GM19328 (cell line): ENCODE data around the gene YEATS2.
"Not testable (repeated sequence)": the region's sequence is repeated elsewhere in the genome, so short reads cannot be mapped to it uniquely, and the experiment has no call there.

Source experiments
- ATAC-seq: cut with Tn5 transposase; IDR thresholded peaks from one replicate; pipeline ENCODE4 v1.9.1; 2021; ENCODE audit warnings: mild to moderate bottlenecking, moderate library complexity; ENCODE audit not compliant: unreplicated experiment

YEATS2 gene

GRCh38 chr3:183711516-183711915 lies 13.9 kb downstream of the YEATS2 start:
- ATAC-seq: no peak

DNA sequence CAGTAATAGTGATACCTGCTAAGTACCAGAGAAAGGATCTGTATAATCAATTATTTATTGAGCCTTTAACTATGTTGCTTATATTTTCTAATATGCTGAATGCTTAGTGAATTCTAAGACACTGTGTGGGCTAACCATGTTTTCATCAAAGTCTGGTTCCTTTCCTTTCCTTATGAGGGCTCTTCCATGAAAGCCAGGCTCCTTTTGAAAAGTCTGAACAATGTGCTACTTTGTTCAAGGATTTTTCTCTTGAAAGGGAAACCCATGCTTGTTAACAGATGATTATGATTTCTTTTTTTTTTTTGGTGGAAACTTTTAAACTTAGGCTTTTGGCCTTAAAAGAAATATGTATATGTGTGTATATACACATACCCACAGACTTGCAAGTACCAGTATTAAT lies 17.0 kb downstream of the YEATS2 start:
- ATAC-seq: no peak

DNA sequence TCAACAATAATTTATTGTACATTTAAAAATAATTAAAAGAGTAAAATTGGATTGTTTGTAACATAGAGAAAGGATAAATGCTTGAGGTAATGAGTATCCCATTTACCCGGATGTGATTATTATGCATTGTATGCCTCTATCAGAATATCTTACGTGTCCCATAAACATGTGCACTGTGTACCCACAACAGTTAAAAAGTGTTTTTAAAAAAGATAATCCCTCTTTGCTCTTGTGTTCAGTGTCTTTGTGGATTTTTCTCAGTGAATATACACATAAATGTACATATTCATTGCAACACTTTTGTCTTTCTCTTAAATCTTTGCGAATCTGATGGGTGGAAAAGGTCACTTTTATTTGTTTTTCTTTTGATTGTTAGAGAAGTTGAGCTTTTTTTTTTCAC lies 20.4 kb downstream of the YEATS2 start:
- no peak for ATAC-seq

GRCh38 chr3:183725387-183725786 lies 27.8 kb downstream of the YEATS2 start:
- no peak for ATAC-seq

- ATAC-seq: no peak
These were observed 30.6 kb downstream of the YEATS2 start for GRCh38 chr3:183728204-183728603.

GRCh38 chr3:183730361-183730760 lies 32.8 kb downstream of the YEATS2 start:
- no peak for ATAC-seq

GRCh38 chr3:183731611-183732010 lies 34.0 kb downstream of the YEATS2 start:
- ATAC-seq: no peak

GRCh38 chr3:183733553-183733952 lies 36.0 kb downstream of the YEATS2 start:
- no peak for ATAC-seq

- ATAC-seq: no peak
These were observed 37.3 kb downstream of the YEATS2 start for GRCh38 chr3:183734750-183735494.

GRCh38 chr3:183737116-183737515 lies 39.5 kb downstream of the YEATS2 start:
- no peak for ATAC-seq

DNA sequence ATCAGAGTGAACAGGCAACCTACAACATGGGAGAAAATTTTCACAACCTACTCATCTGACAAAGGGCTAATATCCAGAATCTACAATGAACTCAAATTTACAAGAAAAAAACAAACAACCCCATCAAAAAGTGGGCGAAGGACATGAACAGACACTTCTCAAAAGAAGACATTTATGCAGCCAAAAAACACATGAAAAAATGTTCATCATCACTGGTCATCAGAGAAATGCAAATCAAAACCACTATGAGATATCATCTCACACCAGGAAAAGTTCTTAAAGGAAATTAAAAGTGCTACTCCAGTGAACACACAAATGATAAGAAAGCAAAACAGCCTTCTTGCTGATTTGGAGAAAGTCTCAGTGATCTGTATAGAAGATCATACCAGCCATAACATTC lies 42.6 kb downstream of the YEATS2 start:
- ATAC-seq: not testable (repeated sequence)

DNA sequence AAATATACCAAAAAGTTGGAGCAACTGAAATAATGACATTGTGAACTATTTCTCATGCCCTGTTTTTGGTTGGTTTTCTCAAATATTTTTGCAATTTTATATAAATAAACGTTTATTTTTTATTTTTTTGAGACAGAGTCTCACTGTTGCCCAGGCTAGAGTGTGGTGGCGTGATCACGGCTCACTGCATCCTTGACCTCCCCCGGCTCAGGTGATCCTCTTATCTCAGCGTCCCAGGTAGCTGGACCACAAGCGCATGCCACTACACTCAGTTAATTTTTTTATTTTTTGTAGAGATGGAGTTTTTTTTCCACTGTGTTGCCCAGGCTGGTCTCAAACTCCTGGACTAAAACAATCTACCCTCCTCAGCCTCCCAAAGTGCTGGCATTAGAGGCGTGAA lies 45.6 kb downstream of the YEATS2 start:
- ATAC-seq: no peak

DNA sequence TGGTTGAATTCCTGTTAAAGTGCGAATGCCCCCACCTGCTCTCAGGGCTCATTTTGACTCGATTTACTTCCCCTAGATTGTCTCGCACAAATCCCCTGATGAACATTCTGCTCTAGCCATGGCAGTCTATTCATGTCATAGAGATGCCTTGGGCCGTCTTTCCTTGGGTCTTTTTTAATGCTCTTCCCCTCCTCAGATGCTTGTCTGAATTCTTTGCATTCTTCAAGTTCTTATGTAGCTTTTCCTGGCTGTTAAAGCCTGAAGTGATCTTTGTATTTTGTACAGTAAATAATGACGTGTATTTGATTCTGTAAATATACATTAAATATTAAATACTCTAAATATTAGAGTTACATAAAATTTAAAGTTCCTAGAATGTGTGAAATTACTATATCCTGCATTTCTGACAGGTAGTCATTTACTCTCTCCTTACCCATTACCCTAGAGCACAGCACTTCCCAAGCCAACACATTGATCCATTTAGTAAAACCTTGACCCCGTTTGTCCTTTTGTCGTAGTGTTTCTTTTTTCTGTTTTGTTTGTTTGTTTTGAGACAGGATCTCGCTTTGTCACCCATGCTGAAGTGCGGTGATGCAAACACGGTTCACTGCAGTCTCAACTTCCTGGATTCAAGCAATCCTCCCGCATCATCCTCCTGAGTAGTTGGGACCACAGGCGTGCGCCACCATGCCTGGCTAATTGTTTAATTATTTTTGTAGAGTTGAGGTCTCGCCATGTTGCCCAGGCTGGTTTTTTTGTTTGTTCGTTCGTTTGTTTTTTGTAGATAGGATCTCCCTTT lies 47.9 kb downstream of the YEATS2 start:
- ATAC-seq: no peak

DNA sequence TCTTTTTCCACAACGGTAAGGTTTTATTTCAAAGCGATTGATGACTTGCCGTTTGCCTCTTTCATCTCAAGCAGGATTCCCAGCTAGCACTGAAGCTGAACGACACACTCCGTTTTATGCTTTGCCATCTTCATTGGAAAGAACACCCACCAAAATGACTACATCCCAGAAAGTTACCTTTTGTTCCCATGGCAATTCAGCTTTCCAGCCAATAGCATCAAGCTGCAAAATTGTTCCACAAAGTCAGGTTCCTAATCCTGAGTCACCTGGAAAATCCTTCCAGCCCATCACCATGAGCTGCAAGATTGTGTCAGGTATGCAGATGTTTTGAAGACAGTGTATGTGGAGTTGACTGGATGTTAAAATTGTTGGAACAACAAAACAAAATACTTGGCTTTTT lies 56.5 kb downstream of the YEATS2 start:
- ATAC-seq: no peak

DNA sequence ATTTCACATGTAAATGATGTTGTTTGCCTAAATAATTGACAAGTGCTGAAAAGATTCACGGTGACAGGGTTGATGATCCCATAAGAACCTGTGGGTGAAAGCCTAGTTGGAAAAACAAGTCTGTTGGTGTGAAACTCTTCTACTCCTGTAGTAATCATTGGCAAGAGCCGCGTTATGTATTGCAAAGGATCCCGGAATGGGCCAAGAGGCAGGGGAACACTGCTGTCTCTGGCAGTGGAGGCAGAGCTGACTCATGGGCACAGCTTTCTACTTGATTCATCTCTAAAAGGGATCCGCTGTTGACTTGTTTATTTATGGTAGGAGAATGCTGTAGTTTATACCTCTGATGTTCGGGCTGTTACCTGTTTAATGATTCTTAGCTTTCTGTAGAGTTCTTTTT lies 64.7 kb downstream of the YEATS2 start:
- no peak for ATAC-seq

GRCh38 chr3:183764847-183765731 lies 67.5 kb downstream of the YEATS2 start:
- no peak for ATAC-seq

- no peak for ATAC-seq
These were observed 68.5 kb downstream of the YEATS2 start for GRCh38 chr3:183766107-183766506.

DNA sequence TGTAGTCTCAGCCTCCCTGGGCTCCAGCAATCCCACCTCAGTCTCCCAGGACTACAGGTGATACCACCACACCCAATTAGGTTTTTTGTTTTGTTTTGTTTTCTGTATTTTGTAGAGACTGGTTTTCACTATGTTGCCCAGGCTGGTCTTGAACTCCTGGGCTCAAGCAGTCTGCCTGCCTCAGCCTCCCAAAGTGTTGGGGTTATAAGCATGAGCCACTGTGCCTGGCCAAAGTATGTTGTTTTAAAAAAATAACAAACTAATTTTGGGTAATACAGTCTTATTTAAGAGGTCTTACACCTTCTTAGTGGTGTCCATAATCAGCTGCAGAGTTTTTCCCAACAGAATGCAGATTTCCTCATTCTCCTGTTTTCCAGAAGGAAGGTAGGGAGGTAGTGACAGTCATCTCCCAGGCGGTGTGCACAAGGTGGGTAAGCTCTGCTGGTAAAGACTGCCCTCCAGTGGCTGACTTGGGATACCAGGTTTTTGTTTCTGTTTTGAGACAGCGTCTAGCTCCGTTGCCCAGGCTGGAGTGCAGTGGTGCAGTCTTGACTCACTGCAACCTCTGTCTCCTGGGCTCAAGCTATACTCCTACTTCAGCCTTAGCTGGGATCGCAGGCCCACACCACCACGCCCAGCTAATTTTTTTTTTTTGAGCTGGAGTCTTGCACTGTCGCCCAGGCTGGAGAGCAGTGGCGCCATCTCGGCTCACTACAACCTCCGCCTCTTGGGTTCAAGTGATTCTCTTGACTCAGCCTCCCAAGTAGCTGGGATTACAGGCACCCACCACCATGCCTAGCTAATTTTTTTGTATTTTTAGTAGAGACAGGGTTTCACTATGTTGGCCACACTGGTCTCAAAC lies 69.4 kb downstream of the YEATS2 start:
- no peak for ATAC-seq

DNA sequence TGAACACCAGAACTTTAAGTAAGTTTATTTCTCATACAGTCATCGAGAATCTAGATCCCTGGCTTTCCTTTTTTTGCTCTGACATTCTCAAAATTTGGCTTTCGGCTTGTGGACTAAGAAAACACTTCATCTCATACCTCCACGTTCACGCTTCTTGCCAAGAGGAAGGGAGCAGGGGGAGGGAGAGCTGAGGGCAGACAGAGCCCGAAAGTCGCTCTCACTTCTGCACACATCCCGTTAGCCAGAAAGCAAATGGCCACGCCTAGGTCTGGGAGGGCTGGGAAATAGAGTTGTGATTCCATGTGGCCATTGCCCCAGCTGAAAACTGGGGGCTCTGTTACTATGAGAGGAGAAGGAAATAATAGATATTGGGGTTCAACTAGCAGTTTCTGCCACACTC lies 70.5 kb downstream of the YEATS2 start:
- no peak for ATAC-seq

DNA sequence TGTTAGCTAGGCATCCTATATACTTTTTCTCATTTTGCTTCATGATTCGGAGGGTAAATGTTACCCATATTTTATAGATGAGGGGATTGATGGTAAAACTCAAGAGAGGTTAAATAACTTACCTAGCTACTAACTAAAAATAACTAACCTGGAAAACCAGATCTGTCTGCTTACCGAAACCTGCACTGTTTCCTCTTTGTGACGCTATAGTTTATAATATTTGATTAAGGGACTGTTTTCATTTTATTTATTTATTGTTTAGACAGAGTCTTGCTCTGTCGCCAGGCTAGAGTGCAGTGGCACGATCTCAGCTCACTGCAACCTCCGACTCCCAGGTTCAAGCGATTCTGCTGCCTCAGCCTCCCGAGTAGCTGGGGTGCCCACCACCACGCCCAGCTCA lies 71.9 kb downstream of the YEATS2 start:
- ATAC-seq: no peak
